ENCODE results near the gene OTOF.

Gene OTOF

DNA sequence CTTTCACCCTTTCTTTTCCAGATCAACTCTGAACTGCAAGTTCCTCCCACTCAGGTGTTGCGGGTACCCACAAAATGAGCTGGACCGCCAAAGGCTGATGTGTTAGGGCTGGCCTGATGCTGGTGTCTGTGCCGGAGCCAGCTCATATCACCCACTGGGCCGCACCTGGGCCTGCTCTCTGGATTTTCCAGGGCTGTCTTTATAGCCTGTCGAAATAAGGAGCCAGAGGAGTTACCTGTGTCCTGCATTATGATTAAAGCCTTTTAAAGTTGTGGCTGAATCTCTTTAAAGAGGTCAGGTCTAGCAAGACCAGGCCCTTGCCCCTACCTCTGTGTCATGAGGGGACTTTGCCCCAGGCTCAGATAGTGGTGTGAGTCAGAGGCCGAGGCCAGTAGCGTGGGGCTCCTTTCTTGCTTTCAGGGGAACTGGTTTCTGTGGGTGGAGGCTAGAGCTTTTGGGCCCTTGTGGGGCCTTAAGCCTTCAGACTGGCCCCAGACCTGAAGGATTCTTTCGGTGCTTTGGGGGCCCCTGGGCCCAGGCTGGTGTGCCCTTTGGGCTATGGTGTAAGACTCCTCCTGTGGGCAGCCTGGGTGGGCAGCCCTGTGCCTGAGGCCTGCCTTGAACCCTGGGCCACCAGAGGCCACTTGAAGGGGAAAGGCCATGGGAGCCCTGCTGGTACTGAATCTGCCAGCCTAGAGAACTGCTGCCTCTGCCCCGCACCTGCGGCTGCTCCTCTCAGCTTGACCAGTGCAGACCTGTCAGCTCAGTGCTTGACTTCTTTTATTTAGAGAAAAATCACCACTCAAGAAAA, 21.3 kb downstream of the OTOF start:
- TF ChIP-seq, protein P1, sequence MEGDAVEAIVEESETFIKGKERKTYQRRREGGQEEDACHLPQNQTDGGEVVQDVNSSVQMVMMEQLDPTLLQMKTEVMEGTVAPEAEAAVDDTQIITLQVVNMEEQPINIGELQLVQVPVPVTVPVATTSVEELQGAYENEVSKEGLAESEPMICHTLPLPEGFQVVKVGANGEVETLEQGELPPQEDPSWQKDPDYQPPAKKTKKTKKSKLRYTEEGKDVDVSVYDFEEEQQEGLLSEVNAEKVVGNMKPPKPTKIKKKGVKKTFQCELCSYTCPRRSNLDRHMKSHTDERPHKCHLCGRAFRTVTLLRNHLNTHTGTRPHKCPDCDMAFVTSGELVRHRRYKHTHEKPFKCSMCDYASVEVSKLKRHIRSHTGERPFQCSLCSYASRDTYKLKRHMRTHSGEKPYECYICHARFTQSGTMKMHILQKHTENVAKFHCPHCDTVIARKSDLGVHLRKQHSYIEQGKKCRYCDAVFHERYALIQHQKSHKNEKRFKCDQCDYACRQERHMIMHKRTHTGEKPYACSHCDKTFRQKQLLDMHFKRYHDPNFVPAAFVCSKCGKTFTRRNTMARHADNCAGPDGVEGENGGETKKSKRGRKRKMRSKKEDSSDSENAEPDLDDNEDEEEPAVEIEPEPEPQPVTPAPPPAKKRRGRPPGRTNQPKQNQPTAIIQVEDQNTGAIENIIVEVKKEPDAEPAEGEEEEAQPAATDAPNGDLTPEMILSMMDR (conservative IDR thresholded peaks at IDR 0.05; ENCODE audit: low read depth, low read length): no peak
- no peak overlapping the region for H3K4me3 ChIP-seq (ENCODE audit: low read length)
- no peak for DNase-seq (ENCODE audit: low read depth)

GRCh38 chr2:26455670-26456439, 22.1 kb downstream of the OTOF start:
- TF ChIP-seq, protein P1 (conservative IDR thresholded peaks at IDR 0.05; ENCODE audit: low read depth, low read length): no peak
- DNase-seq (ENCODE audit: low read depth): no peak
- no peak overlapping the region for H3K4me3 ChIP-seq (ENCODE audit: low read length)

GRCh38 chr2:26455037-26455669, 22.8 kb downstream of the OTOF start:
- H3K4me3 ChIP-seq (ENCODE audit: low read length): no peak overlapping the region
- DNase-seq (ENCODE audit: low read depth): no peak
- TF ChIP-seq, protein P1 (conservative IDR thresholded peaks at IDR 0.05; ENCODE audit: low read depth, low read length): no peak

DNA sequence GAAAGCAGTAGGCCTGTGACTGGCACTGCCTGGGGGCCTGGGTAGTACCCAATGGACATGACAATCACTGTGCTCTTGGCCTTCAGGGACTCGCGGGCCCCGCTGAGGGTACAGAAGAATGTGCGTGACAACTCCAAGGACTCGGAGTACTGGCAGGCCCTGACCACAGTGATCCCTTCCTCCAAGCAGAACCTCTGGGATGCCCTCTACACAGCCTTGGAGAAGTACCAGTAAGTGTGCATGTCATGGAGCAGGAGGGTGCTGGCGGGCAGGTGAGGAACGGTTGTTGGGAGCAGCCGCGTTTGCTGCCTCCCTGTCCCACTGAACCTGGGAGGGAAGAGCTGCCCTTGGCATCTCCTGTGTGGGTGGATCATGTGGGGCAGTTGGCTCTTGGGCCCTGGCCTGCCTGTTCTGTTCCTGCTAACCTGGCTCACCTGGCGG, 23.3 kb downstream of the OTOF start:
- TF ChIP-seq, protein P1 (conservative IDR thresholded peaks at IDR 0.05; ENCODE audit: low read depth, low read length): no peak
- no peak for DNase-seq (ENCODE audit: low read depth)
- no peak overlapping the region for H3K4me3 ChIP-seq (ENCODE audit: low read length)

- no peak for DNase-seq (ENCODE audit: low read depth)
- TF ChIP-seq, protein P1 (conservative IDR thresholded peaks at IDR 0.05; ENCODE audit: low read depth, low read length): no peak
- no peak overlapping the region for H3K4me3 ChIP-seq (ENCODE audit: low read length)
Measured at GRCh38 chr2:26453421-26454329, 24.2 kb downstream of the OTOF start.

- TF ChIP-seq, protein P1 (conservative IDR thresholded peaks at IDR 0.05; ENCODE audit: low read depth, low read length): no peak
- H3K4me3 ChIP-seq (ENCODE audit: low read length): no peak overlapping the region
- DNase-seq (ENCODE audit: low read depth): no peak
Measured at GRCh38 chr2:26451700-26452099, 26.2 kb downstream of the OTOF start.

All from retinal pigment epithelial cell (primary cell).